Anterior cingulate cortex (tissue), 58 donors: ENCODE data around the gene FADS2.

ENCODE experiments used
- DNase-seq, 58 donors: peaks; one replicate each; lab custom pipeline; 2025; lab: John Stamatoyannopoulos, UW

The FADS2 gene

GRCh38 chr11:61827571-61828378 lies at the start of gene FADS2:
Gene FADS2, plus strand, starts transcription at chr11:61828300. Its CDS starts 91 bp downstream, at chr11:61828391.
- DNase-seq, result peak; percentile 55 to 98 (median 94)

GRCh38 chr11:61778357-61778886 lies 49.7 kb upstream of the FADS2 start:
- no peak for DNase-seq

GRCh38 chr11:61778920-61779650 lies 49.0 kb upstream of the FADS2 start:
- DNase-seq, result no peak

GRCh38 chr11:61779666-61780525 lies 48.2 kb upstream of the FADS2 start:
- no peak for DNase-seq

- DNase-seq, result no peak
Observed at GRCh38 chr11:61780581-61781162, 47.4 kb upstream of the FADS2 start.

GRCh38 chr11:61781585-61781984 lies 46.5 kb upstream of the FADS2 start:
- no peak for DNase-seq

GRCh38 chr11:61782299-61782698 lies 45.8 kb upstream of the FADS2 start:
- DNase-seq, result no peak

GRCh38 chr11:61782841-61783240 lies 45.3 kb upstream of the FADS2 start:
- no peak for DNase-seq

- no peak for DNase-seq
Observed at GRCh38 chr11:61783717-61784505, 44.2 kb upstream of the FADS2 start.

- DNase-seq, result no peak
Observed at GRCh38 chr11:61784506-61784805, 43.6 kb upstream of the FADS2 start.

GRCh38 chr11:61785837-61786402 lies 42.2 kb upstream of the FADS2 start:
- DNase-seq, result no peak

- peak in 40 of 58 donors; percentile 4 to 80 (median 36) for DNase-seq
Observed at GRCh38 chr11:61787928-61788491, 40.1 kb upstream of the FADS2 start.

- DNase-seq, result peak in 54 of 58 donors; percentile 41 to 92 (median 76)
Observed at GRCh38 chr11:61791737-61792309, 36.3 kb upstream of the FADS2 start.

GRCh38 chr11:61792310-61793082 lies 35.6 kb upstream of the FADS2 start, which contains the start of the genes FEN1 and TMEM258:
Gene FEN1, plus strand, starts transcription at chr11:61792911. Its CDS starts 2,451 bp downstream, at chr11:61795362.
Gene TMEM258, minus strand, starts transcription at chr11:61792599. Its CDS starts 41 bp downstream, at chr11:61792558.
- DNase-seq, result peak; percentile 65 to 100 (median 94)

GRCh38 chr11:61793083-61793828 lies 34.8 kb upstream of the FADS2 start:
- no peak for DNase-seq

- DNase-seq, result no peak
Observed at GRCh38 chr11:61793829-61794204, 34.3 kb upstream of the FADS2 start.

GRCh38 chr11:61794579-61794978 lies 33.5 kb upstream of the FADS2 start:
- no peak for DNase-seq
